GM19455 (cell line): ENCODE results near the gene DPH1.
"Not testable (repeated sequence)": the region's sequence is repeated elsewhere in the genome, so short reads cannot be mapped to it uniquely, and the experiment has no call there.

Experiments
- ATAC-seq: cut with Tn5 transposase; IDR thresholded peaks from one replicate; pipeline ENCODE4 v1.9.1; 2021; ENCODE audit not compliant: unreplicated experiment

Gene DPH1

DNA sequence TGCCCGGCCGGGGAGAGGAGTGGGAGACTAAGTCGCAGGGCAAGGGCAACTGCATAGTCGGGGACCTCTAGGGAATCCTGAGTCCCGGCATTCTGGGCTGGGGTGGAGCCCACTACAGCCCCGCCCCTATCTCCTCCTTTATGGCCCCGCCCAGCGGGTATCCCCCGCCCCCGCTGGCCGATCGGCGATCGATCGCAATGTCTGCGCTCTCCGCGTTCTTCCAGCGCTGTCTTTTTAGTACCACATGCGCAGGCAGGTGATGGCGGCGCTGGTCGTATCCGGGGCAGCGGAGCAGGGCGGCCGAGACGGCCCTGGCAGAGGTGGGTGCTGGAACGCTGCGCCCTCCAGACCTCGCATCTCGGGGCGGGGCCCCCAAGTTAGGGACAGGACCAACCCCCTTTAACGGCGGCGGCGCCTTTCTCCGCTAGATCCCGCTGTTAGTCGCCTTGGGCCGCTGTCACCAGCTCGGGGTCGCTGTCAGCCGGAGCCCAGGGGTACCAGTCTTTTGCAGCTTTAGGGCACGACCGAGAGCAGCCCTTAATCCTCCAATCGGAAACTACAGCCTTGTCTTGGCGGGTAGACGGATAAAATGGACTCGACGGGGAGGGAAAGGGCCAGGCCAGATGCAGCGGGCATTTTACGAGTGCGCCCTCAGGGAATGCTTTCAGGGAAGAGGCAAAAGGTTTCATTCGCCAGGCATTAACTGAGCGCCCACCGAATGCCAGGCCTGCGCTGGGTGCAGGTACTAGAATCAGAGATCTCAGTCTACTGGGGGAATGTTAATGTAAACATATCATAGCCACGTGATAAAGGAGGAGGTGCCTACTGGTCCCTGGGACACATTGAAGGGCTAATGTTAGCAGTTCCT, at the start of gene DPH1:
TSS of gene DPH1 (plus strand) at position 243 of the 868 bp plus-strand sequence. CDS start at position 260, 17 bp downstream.
- peak; percentile 68 for ATAC-seq

GRCh38 chr17:1980665-1981250, 49.2 kb upstream of the DPH1 start:
- ATAC-seq = no peak

GRCh38 chr17:1982793-1983366, 47.1 kb upstream of the DPH1 start:
- ATAC-seq = not testable (repeated sequence)

GRCh38 chr17:1985093-1985492, 44.9 kb upstream of the DPH1 start:
- no peak for ATAC-seq

DNA sequence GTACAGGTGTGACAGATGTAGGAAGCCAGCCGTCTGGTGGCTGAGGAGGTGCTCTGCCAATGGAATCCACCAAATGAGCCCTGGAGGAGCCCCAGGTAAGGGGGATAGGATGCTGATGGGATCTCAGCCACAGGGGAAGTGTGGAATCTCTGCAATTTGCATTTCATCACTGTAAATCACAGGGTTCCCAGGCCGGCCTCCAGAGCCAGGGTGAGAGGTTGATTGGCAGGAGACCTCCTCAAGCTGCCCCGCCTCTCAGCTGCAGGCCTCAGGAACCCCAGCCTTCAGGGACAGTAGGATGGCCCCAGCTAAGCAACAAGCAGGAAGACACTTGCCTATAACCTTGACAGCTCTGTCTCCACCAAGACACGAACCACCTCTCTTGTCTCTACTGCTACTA, 44.3 kb upstream of the DPH1 start:
- ATAC-seq = no peak

DNA sequence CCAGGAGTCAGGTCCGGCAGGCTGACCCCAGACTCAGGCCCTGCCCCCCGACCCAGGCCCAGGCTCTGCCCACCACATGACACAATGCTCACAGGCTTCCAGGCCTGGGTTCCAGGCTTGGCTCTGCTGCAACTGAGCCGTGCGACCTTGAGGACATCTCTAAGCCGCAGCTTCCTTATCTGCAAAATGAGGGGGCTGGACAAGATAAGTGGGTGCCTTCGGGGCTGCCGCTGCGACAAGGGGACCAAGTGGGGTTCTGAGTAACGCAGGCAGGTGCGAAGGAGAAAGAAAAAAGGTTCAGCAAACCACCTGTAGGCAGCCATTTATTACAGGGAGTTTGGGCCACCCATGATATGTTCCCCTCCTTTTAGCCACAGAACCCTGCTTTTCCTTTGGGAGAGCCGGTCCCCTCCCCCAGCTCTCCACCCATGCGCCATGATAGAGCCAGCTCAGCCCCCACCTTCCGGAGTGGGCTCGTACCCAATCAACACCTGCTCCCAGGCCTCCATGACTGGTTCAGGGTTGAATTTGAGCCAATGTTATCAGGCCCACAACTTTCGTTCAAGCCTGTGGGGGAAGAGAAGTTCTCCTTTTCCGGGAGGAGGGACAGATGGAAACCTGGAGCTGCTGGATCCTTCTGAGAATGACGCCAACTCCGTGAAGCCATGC, 43.0 kb upstream of the DPH1 start:
- ATAC-seq = no peak

DNA sequence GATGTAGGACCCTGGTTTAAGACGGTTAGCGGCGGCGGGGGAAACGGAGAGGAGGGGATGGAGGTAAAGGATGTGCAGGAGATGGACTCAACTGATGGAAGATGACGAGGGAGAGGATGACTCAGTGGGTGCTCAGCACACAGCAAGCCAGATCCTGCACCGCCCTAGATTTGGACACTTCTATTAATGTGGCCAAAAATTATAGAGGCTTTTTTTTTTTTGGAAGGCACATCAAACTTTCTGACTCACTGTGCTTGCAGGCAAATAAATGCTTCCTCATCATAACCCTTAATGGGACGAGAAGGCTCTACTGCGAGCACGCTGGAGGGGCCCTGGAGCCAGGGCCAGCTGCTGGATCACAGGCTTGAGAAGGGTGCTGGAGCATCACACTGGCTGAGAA, 40.8 kb upstream of the DPH1 start:
- ATAC-seq = no peak

DNA sequence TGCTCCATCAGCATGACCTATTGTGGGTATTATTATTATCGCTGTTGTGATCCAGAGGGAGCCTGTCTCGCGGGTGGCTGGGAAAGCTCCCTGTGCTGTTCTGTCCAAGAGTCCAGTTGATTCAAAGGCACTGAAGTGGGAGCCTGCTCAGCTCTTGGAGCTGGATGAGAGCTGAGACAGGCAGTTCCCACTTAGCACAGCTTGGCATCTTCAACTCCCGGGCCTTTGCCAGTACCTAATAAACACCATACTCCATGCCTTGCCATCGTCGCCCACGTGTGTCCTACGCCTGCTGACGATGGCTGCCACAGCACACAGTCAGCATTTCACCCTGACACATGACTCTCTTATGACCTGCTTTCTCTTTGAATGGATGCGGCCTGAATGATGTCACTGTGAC, 37.4 kb upstream of the DPH1 start:
- ATAC-seq = no peak

- ATAC-seq = no peak
Observed at GRCh38 chr17:1994707-1995106, 35.2 kb upstream of the DPH1 start.

- ATAC-seq = no peak
Observed at GRCh38 chr17:1995321-1995892, 34.5 kb upstream of the DPH1 start.

- ATAC-seq = no peak
Observed at GRCh38 chr17:1995907-1996799, 33.8 kb upstream of the DPH1 start.

DNA sequence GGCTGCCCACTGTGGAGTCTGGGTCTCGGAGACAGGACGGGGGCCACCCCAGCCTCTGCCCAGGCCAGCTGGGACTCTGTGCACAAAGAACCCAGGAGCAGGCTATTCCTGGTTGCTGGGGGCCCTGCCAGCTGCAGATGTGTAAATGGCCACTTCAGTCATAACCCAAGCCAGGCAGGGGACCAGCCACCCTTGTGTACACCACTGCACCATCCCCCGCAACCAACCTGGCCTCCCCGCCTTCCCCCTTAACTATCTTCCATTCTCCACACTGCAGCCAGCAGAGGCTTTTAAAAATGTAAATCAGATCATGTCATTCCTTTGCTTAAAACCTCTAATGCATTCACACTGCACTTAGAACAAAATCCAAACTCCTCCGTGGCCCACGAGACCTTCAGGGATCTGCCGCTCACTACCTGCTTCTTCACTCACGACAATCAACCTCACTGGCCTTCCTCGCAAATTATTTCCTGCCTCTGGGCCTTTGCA, 33.1 kb upstream of the DPH1 start:
- no peak for ATAC-seq

- ATAC-seq = no peak
Observed at GRCh38 chr17:1997289-1997926, 32.5 kb upstream of the DPH1 start.

GRCh38 chr17:1997927-1998742, 31.8 kb upstream of the DPH1 start:
- ATAC-seq = no peak

DNA sequence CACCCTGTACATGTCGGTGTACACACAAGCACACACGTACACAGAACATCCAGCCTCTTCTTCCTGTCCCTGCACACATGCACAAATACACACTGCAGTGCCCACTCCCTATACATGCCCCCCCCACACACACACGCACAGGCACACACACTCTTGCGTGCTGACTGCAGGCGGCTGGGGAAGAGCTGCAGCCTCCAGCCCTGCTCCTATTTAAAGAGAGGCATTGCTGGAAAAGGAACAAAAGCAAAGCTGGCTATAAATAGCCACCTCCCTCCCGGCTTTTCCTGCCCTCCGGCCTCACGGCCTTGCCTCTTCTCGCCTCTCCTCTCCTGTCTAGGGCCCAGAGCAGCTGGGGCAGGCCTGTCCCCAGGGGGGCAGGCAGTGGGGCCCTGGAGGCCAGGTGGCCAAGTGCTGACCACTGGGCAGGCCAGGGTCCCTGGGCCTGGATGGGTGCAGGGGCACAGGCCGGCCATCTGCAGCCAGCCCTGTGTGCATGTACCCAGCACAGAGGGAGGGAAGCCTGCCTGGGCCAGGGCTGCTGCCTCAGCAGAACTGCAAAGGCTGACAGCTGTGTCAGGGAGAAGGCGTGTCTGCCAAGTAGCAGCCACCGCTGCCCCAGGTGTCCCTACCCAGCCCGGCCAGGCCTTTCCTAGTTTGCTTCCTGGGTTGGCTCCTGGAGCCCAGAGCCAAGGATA, 30.2 kb upstream of the DPH1 start:
- no peak for ATAC-seq

GRCh38 chr17:2002767-2003329, 27.1 kb upstream of the DPH1 start:
- no peak for ATAC-seq

DNA sequence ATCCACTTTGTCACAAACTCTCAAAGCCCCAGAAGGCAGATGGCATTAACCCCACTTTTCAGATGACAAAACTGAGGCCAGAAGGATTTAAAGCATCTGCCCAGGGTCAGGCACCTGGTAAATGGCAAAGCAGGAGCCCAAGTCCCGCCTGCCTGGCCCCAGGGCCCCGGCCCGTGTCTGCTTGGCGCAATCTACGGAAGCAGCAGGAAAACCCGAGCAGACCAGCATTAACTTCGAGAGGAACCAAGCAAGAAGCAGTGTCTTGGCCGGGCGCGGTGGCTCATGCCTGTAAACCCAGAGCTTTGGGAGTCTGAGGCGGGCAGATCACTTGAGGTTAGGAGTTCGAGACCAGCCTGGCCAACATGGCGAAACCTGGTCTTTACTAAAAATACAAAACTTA, 26.4 kb upstream of the DPH1 start:
- ATAC-seq = no peak

DNA sequence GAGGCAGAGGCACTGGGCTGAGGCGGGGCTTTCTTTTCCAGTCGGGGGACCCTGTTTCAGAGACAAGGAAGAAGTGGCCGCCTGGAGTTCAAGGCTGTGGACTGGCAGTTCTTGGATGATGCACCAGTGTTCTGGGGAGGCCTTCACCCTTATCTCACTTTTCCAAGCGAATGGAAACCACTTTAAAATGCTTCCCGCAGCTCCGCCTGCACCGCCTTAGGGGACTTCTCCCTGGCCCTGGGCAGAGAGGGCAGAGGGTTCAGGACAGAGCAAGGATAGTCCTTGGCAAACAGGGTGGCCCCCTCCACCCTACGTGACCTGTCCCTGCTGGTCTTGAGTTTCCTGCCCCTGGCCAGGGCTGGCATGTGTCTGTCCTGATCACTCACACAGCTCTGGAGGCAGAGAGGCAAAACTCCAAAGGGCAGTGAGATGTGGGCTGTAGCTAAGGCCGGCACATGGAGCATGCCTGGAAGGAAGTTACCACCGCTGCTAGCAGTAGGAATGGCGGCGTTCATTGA, 25.5 kb upstream of the DPH1 start:
- ATAC-seq = no peak
